Cerebellar nuclear complex (tissue), 1 donor: ENCODE measurements around the gene POLR3G.

Experiments
- DNase-seq, 2 experiments: peaks; one replicate each; lab custom pipeline; 2025; lab: John Stamatoyannopoulos, UW

POLR3G gene

DNA sequence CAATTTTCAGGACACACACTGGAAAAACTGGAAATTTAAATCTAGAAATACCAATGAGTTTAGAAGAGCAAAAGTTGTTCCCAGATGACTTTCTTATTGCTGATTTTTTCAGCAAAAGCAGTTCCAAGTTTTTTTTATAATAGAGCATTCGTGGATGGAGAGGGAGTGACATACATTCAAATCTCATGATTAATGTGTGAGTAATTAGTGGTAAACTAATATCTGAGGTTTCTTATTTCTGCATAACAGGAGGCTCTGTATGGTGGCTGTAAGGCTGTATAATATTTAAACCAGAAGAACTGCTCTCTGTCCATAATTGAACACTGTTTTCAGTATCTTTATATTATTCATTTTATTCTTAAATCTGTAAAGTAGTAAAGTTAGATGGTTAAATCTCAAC lies 28.9 kb downstream of the POLR3G start:
- no peak for DNase-seq

DNA sequence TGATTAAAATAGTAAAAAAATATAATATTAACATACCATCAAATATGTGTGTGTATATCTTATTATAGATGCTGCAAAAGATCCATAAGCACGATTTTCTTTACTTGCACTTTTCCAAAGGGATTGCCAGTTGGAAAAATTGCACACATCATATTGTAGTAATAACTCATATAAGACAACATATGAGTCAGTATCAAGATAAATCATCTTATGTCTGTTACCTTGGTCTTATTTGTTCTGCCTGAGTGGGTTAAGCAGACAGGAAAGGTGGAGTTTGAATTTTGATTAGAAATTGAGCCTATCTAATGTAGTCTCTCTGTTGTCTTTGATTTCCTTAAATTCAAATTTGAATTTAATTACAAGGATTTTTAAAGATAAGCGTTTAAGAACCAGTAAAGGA lies 30.1 kb downstream of the POLR3G start:
- DNase-seq, result no peak

DNA sequence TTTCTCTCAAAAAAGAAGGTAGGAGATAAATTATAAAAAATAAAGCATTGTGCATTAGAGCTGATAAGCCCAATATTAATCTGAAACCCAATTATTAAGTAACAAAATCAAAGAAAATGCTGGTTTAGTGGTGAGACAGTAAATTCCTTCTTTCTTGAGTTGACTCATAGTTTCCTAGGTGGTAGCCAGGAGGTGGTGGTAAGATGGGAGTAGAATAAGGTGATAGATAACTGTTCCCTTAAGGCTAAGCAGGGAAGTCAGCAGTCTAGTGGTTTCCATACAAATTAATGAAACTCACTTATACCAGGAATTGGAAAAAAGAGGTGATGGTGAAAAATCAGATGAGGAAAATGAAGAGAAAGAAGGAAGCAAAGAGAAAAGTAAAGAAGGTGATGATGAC lies 31.6 kb downstream of the POLR3G start:
- DNase-seq, result no peak

DNA sequence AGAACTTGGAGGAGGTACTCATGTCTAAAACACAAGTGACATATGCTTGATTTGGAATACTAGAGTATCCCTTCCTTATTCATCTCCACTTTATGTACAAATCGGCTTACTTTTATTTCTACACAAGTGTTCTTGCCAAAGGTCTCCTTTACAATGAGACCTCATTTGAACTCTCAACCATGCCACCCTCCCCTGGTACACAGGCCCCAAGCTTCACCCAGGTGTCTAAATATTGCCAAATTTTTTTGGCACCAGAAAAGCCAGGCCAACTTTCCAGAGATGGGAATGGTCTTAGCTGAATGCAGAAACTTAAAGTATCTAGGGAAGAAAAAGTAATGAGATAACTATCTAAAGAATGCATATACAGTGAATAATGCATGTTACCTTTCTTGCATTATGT lies 35.8 kb downstream of the POLR3G start:
- DNase-seq, result no peak

DNA sequence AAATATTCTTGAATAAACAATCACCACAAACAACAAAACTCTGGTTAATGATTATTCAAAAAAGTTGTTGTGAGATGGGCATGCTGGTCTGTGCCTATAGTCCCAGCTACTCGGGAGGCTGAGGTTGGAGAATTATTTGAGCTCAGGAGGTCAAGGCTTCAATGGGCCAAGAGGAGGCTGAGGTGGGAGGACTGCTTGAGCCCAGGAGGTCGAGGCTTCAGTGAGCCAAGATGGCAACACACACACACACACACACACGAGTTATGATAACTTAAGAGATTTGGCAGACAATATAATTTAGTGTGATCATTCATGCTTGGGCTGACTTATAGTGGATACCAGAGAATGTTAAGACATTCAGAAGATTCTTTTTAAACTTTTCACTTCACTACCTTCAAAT lies 39.9 kb downstream of the POLR3G start:
- no peak for DNase-seq

DNA sequence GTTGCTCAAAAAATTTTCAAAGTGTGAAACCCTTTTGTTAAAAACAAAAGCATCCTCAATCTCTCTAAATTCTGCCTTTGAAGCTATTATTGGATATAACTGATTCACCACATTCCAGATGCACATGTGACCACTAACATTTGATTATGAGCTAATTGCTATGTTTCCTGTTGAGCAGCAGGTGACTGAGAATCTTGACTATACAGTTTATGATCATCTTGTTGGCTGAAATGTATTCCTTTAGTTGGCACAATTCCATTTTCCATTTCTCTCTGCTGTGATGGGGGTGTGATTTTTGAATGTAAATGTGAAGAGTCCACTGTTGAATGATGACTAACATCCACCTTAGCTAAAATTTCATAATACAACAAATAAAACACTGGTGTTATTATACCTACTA lies 44.0 kb downstream of the POLR3G start:
- DNase-seq, result no peak

DNA sequence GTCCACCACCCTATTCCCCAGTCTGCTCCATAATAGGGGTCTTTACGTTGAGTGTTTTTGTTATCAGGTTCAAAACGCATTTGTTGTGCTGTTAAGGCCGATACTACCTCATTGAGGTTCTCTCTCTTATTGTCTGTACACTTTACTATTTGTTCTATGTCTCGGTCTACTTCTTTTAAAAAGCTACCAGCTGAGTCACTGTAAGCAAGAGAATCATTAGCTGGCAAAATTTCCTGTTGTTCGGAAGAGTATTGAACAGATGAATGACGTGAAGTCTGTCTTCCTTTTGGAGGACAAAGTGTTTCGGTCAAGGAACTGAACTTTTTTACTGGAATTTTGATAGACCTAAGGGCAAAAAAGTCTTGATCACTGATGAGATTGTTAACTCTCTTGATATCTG lies 44.4 kb downstream of the POLR3G start:
- no peak for DNase-seq

DNA sequence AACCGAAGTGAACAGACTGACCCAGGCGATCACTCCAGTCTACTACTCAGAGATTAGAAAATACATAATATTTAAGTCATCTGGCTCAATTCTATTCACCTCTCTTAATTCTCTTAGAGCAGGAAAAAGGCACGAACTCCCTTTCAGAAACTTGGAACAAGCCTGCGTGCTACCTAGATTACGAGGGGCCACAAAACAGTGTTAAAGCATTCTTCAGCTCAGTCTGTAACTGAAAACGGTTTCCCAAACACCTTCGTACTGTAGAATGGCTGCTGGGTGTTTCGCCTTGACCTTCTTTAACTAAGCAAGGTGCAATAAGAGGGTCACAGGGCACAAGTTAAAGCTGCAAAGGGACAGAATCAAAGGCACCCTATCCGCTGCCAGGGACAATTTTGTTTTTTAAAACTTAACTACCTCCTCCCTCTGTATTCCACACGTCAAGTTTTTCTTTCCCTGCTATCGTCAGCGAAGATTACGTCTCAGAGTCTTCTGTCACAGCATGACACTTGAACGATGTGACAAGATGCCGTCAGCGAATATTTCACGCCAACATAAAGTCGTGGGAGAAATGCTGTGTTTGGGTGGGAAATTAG lies 54.0 kb downstream of the POLR3G start:
- DNase-seq, result no peak

DNA sequence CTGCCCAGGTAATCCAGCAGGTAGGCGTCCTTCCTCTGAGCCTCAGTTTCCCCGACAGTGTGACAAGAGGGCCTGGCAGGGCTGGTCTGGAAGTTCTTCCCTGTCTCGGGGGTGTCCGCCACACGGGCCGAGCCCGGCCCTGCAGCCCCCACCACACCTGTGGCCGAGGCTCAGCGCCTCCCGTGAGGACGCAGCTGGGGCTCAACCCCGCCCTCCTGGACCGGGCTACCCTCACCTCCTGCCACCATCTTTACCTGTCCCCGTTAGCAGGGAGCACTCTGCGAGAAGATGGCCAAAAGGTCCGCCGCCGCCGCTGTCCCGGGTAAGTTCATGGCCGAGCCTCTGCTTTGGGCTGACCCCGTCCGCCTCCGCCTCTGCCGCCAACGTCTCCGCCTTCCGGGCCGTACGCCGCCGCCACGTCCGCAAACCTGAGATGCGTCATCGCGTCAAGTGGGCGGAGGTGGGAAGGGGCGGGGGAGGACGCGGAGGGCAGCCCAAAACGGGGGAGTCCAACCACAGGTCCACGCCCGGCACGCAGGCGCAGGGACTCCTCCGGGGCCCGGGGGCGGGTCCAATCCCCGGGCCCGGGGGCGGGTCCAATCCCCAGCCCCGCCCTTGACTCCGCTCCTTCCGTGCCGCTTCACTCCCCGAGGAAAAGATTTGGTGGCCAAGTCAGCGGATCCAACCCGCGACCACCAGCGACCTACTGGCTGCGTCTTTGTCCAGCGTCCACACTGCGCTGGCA lies 54.7 kb downstream of the POLR3G start, which contains the start of gene LYSMD3:
TSS of gene LYSMD3 (minus strand) at position 391 of the 745 bp plus-strand sequence. CDS start 4,295 bp downstream, outside the sequence.
- peak; percentile 88 to 91 for DNase-seq

DNA sequence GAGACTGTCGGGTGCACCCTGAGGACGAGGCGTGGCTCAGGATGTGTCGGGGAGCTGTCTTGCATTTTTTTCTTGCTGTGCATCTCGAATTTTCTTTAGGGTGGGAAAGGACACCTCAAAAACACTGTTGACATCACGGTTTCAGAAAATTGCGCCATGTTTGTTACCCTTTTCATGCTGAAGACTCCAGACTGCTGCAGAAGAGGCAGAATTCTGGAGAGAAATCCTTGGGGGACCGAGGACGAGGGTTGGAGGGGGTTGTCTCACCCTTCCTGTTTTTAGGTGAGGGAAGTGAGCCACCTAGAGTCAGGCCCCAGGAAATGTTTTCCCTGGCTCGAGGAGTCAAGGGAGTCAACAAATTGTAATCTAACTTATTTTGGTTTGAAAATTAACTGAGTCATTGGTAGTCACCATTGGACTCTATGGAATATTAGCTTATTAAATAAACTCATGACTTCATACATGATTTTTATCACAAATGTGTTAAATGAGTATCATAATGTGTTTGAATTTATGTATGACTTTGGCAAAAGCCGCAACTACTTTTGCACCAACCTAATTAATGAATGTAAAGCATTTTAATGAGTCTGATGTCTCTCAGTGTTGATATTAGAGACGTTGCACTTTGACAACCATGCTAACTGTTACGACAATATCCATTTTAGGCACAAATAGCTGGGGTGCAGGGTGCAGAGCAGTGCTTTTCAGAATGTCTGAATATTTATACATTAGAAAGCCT lies 55.4 kb downstream of the POLR3G start:
- peak; percentile 29 to 74 for DNase-seq

DNA sequence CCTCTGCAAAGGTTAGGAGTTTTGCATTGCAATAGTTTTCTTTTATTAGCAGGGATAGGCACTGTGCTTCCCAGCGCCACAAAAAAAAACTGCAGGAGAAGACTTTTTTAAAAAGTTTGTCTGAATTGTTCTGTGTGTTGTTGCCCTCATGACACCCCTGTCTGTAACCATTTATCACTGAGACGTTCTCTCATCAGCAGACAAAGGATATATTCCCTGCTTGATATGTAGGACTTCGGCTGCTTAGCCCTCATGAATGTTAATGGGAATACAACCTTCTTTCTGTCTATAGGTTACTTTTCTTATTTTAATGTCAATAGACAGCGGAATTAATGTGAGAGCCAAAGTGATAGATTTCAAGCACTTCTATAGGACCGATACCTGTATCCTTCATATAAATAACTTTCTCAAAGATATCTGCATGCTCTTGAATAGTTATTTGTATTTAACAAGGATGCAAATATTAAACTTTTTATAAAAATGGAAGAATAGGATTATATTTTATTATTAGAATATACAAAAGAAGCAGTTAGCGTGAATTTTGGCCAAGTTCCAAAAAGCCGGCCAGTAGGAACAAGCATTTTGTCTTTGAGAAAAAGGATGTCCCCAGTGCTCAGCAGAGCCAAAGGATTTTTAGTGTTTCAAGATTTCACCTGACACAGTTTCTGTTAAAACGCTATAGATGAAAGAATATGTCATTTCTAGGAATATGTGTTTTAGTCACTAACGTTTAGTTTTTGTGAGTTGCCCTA lies 56.2 kb downstream of the POLR3G start:
- no peak for DNase-seq

DNA sequence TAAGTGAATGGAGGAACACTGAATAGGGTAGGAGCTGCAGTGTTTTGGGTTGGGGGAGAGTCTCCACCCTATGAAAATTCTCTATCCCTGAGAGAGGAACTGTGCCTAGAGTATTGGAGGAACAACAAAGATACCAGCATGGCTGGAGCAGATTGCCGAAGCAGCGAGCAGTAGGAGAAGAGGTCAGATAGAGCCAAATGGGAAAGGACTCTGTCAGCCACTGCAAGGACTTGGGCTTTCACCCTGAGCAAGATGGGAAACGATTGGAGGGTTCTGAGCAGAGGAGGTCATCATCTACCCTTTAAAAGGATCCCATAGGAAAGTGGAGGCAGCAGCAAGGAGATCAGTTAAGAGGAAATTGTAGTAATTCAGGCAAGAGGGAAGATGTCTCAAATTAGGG lies 59.1 kb downstream of the POLR3G start:
- DNase-seq, result no peak

DNA sequence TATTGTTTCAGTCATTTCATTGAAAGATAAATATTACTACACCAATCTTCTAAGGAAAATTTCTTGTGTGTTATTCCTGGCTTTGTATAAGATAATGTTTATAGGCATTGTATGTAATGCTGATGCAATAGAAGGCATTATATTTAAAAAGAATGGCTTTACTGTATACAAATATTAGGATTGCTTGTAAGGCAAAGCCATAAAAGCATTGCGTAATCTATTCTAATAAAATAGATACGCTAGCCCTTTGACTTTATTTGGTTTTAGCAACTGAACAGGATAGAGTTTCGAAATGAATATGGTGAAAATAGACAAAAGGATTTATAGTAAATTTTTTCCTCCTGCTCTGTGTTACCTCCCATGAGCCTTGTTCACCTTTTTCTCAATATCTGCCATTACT lies 60.3 kb downstream of the POLR3G start:
- DNase-seq, result no peak

DNA sequence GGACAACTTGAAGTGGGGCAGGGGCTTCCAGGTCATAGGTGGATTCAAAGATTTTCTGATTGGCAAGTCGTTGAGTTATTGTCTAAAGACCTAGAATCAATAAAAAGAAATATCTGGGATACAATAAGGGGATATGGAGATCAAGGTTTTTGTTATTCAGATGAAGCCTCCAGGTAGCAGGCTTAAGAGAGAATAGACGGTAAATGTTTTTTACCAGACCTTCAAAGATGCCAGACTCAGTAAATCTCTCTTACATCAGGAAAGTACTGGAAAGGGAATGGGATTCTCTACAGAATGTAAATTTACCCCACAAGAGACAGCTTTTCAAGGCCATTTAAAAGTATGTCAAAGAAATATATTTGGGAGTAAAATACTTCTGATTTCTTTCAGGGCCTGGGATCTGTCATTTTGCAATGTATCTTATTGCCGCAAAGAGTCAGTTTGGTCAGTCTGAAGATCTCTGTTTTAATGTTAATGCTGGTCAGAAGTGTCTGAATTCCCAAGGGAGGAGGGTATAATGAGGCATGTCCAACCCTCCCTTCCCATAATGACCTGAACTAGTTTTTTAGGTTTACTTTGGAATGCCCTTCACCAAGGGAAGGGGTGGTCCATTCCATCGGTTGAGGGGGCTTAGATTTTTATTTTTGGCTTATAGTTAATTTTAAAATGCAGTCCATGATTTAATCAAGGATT lies 68.3 kb downstream of the POLR3G start:
- no peak for DNase-seq

DNA sequence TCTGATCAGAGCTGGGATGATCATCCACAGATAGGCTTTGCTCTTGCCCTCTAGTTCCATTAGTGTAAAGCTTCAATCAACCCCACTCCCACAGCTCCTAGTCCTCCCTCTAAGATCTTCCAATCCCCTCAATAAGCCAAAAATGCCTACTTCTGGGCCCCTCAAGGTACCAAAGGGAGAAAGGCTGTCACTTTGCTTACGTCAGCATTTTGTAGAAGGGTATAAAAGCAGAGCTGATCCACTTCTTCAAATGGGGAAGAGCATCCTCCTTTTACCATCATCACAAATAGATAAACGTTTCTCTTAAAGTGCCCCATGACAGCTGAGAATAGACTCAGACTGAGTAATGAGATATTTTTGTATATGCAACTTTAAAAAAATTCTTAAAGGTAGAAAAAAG lies 70.8 kb downstream of the POLR3G start:
- no peak for DNase-seq

DNA sequence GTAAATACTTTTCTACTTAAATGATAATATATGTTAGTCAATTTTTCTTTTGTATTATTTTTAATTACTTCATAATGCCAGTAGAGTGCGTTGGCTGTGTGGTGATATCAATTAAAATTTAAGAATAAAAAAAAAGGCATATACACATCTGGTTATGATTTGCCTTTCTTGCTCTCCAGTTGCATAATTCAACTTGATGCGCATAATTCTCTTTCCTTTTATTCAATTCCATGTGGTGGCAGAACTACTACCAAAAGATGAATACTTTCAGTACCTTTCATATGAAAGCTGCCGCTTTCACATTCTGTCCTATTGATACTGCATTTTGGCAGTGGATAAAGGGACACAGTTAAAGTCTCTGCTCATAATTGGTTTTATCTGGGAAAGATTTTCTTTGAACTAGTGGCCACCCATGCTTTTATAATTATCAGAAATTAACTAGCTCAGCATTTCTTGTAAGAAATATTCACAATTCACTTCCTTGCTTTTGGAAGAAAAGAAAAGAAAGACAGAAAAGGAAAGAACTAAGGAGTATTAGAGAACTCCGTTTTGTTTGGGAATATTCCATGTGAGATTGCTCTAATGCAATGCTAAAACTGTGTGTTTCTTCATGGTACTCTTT lies 71.7 kb downstream of the POLR3G start:
- no peak for DNase-seq

DNA sequence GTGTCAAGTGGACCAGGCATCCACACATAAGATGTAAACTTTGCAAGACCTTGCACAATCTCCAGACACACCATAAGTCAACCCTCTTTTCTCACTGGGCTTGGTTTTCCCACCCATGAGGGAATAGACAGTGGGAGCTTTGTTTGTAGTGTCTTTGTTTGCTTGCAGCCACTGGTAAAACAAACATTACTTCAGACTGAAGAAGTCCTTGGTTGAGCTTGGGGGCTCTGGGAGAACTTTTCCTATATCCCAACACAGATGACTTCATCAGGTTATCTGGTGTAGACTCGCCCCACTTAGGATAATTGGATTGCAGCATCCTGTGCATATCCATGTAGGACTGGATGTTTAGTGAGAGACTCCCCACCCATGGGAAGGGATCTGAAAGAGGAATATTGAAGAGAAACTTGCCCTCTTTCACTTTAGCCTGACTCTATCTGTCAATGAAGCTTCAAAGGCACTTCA lies 72.4 kb downstream of the POLR3G start:
- DNase-seq, result no peak

DNA sequence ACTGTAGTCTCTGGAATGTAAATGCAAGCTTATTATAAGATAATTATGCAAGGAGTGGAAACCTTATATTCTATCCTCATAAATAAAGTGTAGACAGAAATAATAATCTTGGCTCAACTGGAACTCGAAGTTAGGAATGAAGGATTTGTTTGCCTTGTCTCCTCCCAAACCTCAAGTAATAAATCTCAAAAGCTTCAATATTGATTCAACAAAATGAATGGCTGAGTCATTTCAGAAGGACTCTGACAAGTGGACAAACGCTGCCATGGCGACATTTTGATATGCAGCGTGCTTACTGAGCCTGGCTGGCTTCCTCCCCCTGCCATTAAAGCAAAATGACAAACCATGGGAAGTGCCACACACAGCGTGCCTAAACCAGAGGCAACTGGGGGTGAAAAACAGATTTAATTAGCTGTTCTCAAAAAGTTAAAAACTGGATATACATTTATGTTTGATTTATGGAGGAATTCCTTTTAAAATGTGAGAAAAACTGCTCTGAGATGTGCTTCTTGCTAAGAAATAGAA lies 73.5 kb downstream of the POLR3G start:
- DNase-seq, result no peak

DNA sequence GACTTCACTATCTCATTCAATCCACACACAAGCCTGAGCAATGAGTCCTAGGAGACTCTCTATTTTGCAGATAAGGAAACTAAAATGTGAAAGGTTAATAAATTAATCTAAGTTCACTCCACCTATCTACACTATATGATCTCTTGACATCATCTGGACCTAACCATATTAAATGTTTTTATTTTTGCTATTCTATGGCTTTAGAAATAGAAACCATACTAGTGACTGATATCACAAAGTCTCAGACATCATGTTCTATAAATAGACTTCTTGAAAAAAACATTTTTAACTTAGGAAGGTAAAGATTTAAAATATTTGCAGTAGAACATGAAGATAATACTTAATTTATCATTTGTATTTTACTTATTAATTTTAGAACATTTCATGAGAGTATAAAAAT lies 74.6 kb downstream of the POLR3G start:
- DNase-seq, result no peak

DNA sequence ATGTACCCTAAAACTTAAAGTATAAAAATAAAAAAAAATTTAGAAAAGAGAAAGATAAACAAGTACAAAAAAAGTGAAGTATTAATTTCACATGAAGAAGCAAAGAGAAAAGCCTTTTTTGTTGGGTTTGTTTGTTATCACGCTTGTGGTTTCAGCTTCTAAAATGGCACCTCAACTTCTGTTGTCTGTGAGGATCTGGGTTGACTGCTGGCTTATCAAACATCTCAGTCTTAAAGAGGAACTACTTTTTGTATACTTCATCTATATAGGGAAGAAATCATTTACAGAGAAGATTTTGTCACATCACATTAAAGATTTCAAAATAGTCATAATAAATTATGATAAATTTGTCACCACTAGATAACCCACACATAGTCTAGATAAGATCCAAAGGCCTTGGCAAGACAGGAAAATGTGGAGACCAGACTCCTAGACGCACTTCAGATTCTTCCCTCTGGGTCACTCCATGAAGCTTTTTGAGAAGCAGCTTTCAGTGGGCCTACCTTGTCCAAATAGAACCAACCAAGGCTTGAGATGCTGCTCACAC lies 75.1 kb downstream of the POLR3G start:
- no peak for DNase-seq

DNA sequence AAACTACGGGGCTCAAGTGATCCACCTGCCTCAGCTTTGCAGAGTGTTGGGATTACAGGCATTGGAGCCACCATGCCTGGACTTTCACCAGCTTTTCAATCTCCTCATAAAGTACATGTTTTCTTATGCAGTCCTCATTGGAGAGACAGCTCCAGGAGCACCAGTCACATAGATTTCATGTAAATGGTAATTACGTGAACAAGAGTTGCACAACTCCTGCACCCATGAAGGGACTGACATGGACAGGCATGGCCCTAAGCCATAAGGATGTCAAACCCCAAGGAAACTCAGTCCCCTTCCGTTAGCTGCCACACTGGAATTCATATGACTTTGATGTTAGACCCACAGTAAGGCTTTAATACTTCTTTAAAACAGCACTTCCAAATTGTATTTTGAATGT lies 76.3 kb downstream of the POLR3G start:
- no peak for DNase-seq
